DND-41 (cell line): ENCODE measurements around the gene C19orf47.

ENCODE experiments used
- EZH2 ChIP-seq: IDR thresholded peaks from 3 replicates; pipeline ENCODE4 v1.6.1; 2012; ENCODE audit warnings: borderline replicate concordance, low read depth, mild to moderate bottlenecking, moderate library complexity, low read length, inconsistent platforms; ENCODE audit not compliant: severe bottlenecking
- TF ChIP-seq, protein P1 (sequence below): IDR thresholded peaks from 2 replicates; pipeline ENCODE4 v1.5.1; 2012; ENCODE audit warnings: borderline replicate concordance, low read length, moderate library complexity, mild to moderate bottlenecking; ENCODE audit not compliant: poor library complexity, severe bottlenecking; ENCODE audit errors: extremely low read depth

DNA sequence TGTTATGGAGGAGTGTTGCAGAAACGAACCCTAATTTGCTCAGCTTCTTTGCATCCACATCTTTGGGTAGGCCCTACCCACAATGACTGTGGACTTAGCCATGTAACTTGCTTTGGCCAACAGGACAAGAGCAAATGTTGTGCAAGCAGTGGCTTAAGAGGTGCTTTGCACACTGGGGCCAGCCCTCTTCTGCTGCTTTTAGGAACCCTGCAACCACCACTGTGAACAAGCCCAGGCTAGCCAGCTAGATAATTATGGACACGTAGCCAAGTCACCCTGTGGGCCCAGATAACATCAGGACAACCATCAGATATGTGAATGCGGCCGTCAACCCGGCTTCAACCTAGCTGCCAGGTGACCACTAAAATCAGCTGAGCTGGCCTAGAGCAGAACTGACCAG is 17.1 kb downstream of the C19orf47 start:
- TF ChIP-seq, protein P1, sequence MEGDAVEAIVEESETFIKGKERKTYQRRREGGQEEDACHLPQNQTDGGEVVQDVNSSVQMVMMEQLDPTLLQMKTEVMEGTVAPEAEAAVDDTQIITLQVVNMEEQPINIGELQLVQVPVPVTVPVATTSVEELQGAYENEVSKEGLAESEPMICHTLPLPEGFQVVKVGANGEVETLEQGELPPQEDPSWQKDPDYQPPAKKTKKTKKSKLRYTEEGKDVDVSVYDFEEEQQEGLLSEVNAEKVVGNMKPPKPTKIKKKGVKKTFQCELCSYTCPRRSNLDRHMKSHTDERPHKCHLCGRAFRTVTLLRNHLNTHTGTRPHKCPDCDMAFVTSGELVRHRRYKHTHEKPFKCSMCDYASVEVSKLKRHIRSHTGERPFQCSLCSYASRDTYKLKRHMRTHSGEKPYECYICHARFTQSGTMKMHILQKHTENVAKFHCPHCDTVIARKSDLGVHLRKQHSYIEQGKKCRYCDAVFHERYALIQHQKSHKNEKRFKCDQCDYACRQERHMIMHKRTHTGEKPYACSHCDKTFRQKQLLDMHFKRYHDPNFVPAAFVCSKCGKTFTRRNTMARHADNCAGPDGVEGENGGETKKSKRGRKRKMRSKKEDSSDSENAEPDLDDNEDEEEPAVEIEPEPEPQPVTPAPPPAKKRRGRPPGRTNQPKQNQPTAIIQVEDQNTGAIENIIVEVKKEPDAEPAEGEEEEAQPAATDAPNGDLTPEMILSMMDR = no peak
- TF ChIP-seq EZH2 = no peak
